Measurements from ENCODE around the gene NKAPL. TPM values are rescaled to one million over a fixed set of nuclear protein-coding genes. Genes with fewer than 3 reads are reported as not detected.

Gene NKAPL
- total RNA-seq, 4 donors from 2014 or later = 0.55 to 7.9 (median 0.64) TPM; not detected in 1

DNA sequence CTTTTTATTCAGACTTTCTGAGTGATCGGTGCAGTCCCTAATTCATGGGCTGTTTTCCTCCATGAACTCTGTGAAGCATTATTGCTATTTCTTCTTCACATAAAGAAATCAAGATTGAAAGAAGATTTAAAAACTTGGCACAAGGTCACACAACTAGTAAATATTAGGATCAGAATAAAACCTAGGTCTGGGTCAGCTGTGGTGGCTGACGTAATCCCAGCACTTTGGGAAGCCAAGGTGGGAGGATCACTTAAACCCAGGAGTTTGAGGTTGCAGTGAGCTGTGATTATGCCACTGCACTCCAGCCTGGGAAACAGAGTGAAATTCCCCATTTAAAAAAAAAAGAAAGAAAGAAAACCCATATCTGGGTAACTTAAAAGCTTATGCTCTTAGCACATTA, 32.6 kb upstream of the NKAPL start:
- no peak overlapping the region for H3K27ac ChIP-seq
- TF ChIP-seq, protein P1, sequence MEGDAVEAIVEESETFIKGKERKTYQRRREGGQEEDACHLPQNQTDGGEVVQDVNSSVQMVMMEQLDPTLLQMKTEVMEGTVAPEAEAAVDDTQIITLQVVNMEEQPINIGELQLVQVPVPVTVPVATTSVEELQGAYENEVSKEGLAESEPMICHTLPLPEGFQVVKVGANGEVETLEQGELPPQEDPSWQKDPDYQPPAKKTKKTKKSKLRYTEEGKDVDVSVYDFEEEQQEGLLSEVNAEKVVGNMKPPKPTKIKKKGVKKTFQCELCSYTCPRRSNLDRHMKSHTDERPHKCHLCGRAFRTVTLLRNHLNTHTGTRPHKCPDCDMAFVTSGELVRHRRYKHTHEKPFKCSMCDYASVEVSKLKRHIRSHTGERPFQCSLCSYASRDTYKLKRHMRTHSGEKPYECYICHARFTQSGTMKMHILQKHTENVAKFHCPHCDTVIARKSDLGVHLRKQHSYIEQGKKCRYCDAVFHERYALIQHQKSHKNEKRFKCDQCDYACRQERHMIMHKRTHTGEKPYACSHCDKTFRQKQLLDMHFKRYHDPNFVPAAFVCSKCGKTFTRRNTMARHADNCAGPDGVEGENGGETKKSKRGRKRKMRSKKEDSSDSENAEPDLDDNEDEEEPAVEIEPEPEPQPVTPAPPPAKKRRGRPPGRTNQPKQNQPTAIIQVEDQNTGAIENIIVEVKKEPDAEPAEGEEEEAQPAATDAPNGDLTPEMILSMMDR (IDR thresholded peaks at IDR 0.05) = no peak
- TF ChIP-seq POLR2A (IDR thresholded peaks at IDR 0.05) (no peak), EP300 (IDR thresholded peaks at IDR 0.05; ENCODE audit: low read depth) (no peak), POLR2AphosphoS5 (IDR thresholded peaks at IDR 0.05) (no peak)
- intact Hi-C loops (cut with DNase I; ENCODE audit: low total_unique reads) (no loop called here), in situ Hi-C loops (cut with MboI; ENCODE audit: low pct_ligation_motif_present in 1 of 4, low pct_unique_long_range_greater_than_20kb in 1 of 4, low sequenced_read_pairs in 3 of 4) (no loop called here)
- no peak for DNase-seq
- WGBS, 2 donors (ENCODE audit: low coverage in 1 of 2) = 88 to 90% methylated on average over 2 of the region's 2 CpGs
- H3K36me3 ChIP-seq = peaks cover 0 to 34% (median 15%) of the 10 kb centered on the region in 4 donors
- no peaks in the 10 kb centered on the region for H3K9me3 ChIP-seq
- H3K4me1 ChIP-seq = peaks cover 0 to 18% (median 7%) of the 10 kb centered on the region in 4 donors
- peaks cover 6% of the 10 kb centered on the region for H3K27me3 ChIP-seq
- H3K4me3 ChIP-seq = no peak overlapping the region

DNA sequence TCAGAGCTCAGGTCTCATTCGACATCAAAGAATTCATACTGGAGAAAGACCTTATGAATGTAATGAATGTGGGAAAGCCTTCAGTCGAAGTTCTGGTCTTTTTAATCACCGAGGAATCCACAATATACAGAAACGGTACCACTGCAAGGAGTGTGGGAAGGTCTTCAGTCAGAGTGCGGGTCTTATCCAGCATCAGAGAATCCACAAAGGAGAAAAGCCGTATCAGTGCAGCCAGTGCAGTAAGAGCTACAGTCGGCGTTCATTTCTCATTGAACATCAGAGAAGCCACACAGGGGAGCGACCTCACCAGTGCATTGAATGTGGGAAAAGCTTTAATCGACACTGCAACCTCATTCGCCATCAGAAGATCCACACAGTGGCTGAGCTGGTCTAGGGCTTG, 26.3 kb upstream of the NKAPL start:
- no peaks in the 10 kb centered on the region for H3K27me3 ChIP-seq
- H3K9me3 ChIP-seq = no peaks in the 10 kb centered on the region
- in situ Hi-C loops (cut with MboI; ENCODE audit: low pct_ligation_motif_present in 1 of 4, low pct_unique_long_range_greater_than_20kb in 1 of 4, low sequenced_read_pairs in 3 of 4) = no loop called here
- no peak overlapping the region for H3K4me3 ChIP-seq
- DNase-seq = no peak
- intact Hi-C loops (cut with DNase I; ENCODE audit: low total_unique reads) = no loop called here
- H3K27ac ChIP-seq = no peak overlapping the region
- TF ChIP-seq EP300 (IDR thresholded peaks at IDR 0.05; ENCODE audit: low read depth) (no peak), POLR2AphosphoS5 (IDR thresholded peaks at IDR 0.05) (no peak), POLR2A (IDR thresholded peaks at IDR 0.05) (no peak)
- TF ChIP-seq, protein P1 (IDR thresholded peaks at IDR 0.05) = no peak
- WGBS, 2 donors (ENCODE audit: low coverage in 1 of 2) = 90 to 97% methylated on average over 4 to 11 of the region's 11 CpGs
- H3K36me3 ChIP-seq = peaks cover 0 to 49% (median 15%) of the 10 kb centered on the region in 4 donors
- no peaks in the 10 kb centered on the region for H3K4me1 ChIP-seq

DNA sequence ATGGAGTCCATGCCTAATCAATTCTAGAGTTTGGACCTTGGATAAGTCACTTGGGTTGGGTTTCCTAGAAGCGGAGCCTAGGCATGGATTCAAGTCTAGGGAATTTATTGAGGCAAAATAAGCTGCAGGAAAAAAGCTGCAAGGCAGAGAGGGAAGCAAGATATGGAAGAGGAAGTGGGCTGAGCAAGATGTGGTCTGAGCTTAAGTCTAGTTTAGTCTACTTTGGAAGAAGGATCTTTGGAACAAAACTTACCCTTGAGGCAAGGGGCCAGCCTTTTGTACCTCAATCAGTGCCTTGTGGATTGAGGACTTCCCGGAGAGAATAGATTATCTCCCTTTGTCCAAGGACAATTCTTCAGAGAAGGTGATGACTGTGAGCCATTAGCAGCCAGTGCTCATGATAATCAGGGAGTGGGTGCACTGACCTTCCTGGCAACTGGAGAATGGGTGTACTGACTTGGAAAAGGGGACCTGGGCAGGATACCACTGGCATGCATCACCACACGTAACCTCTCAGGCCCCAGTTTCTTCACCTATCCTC, 23.1 kb upstream of the NKAPL start:
- TF ChIP-seq POLR2AphosphoS5 (IDR thresholded peaks at IDR 0.05) (no peak), POLR2A (IDR thresholded peaks at IDR 0.05) (no peak), EP300 (IDR thresholded peaks at IDR 0.05; ENCODE audit: low read depth) (no peak)
- TF ChIP-seq, protein P1 (IDR thresholded peaks at IDR 0.05) = no peak
- peaks cover 0 to 20% (median 1%) of the 10 kb centered on the region in 4 donors for H3K36me3 ChIP-seq
- in situ Hi-C loops (cut with MboI; ENCODE audit: low pct_ligation_motif_present in 1 of 4, low pct_unique_long_range_greater_than_20kb in 1 of 4, low sequenced_read_pairs in 3 of 4) (no loop called here), intact Hi-C loops (cut with DNase I; ENCODE audit: low total_unique reads) (no loop called here)
- H3K9me3 ChIP-seq = no peaks in the 10 kb centered on the region
- H3K27me3 ChIP-seq = no peaks in the 10 kb centered on the region
- WGBS, 2 donors (ENCODE audit: low coverage in 1 of 2) = 85 to 95% methylated on average over 2 to 3 of the region's 3 CpGs
- no peak overlapping the region for H3K27ac ChIP-seq
- H3K4me3 ChIP-seq = no peak overlapping the region
- no peaks in the 10 kb centered on the region for H3K4me1 ChIP-seq
- no peak for DNase-seq

DNA sequence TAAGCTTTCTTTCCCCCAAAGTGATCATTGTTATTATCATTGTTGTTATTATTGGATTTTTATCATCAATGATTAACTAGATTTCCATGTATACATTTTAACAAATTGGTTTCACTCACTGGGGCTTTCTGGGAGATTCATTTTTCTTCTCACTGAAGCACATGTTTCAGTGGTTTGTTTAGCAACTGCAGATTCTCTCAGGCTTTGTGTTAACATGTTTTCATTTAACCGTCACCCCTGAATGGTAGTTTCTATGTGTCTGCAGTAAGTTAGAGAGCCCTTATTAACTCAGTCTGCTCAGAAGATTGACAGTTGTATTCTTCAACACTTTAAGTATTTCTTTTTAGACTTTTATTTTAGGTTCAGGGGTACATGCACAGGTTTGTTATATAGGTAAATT, 19.5 kb upstream of the NKAPL start:
- TF ChIP-seq EP300 (IDR thresholded peaks at IDR 0.05; ENCODE audit: low read depth) = no peak
- TF ChIP-seq POLR2AphosphoS5 (IDR thresholded peaks at IDR 0.05) = no peak
- TF ChIP-seq POLR2A (IDR thresholded peaks at IDR 0.05) = no peak
- TF ChIP-seq, protein P1 (IDR thresholded peaks at IDR 0.05) = no peak

More for the DNA sequence above, 19.5 kb upstream of the NKAPL start:
- H3K36me3 ChIP-seq = peaks cover 0 to 3% (median 1%) of the 10 kb centered on the region in 4 donors
- no peaks in the 10 kb centered on the region for H3K27me3 ChIP-seq
- H3K4me3 ChIP-seq = no peak overlapping the region
- in situ Hi-C loops (cut with MboI; ENCODE audit: low pct_ligation_motif_present in 1 of 4, low pct_unique_long_range_greater_than_20kb in 1 of 4, low sequenced_read_pairs in 3 of 4) (no loop called here), intact Hi-C loops (cut with DNase I; ENCODE audit: low total_unique reads) (no loop called here)
- WGBS, 2 donors (ENCODE audit: low coverage in 1 of 2) = 77 to 100% methylated on average over 1 of the region's 1 CpG
- no peak for DNase-seq
- no peaks in the 10 kb centered on the region for H3K4me1 ChIP-seq
- no peak overlapping the region for H3K27ac ChIP-seq
- no peaks in the 10 kb centered on the region for H3K9me3 ChIP-seq

All from transverse colon (tissue), 4 donors.